ENCODE measurements around the gene TMCO4.

TMCO4 gene

DNA sequence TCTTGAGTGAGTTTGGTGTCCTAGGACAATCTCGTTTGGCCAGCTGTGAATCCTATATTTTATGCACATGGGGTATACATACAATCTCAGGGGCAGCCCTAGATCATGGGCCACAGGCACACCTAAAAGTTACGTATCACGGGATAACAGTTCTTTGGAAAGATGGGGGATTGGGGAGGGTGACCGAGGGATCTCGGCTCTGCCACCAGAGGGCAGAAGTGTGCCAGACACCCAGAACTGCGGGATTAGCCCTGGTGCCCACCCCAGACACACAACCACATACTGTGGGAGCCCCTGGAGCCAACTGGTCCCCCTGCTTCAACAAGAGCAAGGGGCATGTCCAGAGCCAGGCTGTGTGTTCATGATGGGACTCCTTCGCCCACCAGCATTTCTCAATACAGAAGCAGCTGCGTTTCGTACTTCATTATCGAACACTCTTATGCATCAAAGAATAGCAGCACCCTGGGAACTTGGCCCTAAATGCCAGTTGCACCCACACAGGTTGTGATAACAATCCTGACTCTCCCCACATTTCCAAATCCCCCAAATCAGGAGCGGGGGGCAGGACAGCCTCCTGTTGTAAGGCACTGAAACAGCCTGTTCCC, 37.4 kb downstream of the TMCO4 start:
- Histone ChIP-seq H3K27ac (ENCODE audit: extremely low read depth, low read depth, low read length) (no peak overlapping the region), H3K9me3 (ENCODE audit: control insufficient read depth, insufficient read depth, low read depth, low read length) (no peaks in the 10 kb centered on the region), H3K4me3 (ENCODE audit: low read depth, low read length) (no peak overlapping the region), H3K36me3 (ENCODE audit: control insufficient read depth in 2 of 2, insufficient read depth in 1 of 2, low read length in 2 of 2) (no peaks in the 10 kb centered on the region), H3K4me1 (ENCODE audit: control insufficient read depth, insufficient read depth, low read length) (no peaks in the 10 kb centered on the region)
- 0 out of 2 replicates have a peak, but pooled peaks have one; percentile 28 for TF ChIP-seq TRIM28 (IDR thresholded peaks at IDR 0.05; ENCODE audit: borderline replicate concordance, low read length)
- peak; percentile 52 for TF ChIP-seq ZNF654 (tag by site-specific recombination; IDR thresholded peaks at IDR 0.05; ENCODE audit: low read depth)
- TF ChIP-seq, protein P1, sequence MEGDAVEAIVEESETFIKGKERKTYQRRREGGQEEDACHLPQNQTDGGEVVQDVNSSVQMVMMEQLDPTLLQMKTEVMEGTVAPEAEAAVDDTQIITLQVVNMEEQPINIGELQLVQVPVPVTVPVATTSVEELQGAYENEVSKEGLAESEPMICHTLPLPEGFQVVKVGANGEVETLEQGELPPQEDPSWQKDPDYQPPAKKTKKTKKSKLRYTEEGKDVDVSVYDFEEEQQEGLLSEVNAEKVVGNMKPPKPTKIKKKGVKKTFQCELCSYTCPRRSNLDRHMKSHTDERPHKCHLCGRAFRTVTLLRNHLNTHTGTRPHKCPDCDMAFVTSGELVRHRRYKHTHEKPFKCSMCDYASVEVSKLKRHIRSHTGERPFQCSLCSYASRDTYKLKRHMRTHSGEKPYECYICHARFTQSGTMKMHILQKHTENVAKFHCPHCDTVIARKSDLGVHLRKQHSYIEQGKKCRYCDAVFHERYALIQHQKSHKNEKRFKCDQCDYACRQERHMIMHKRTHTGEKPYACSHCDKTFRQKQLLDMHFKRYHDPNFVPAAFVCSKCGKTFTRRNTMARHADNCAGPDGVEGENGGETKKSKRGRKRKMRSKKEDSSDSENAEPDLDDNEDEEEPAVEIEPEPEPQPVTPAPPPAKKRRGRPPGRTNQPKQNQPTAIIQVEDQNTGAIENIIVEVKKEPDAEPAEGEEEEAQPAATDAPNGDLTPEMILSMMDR (tag by site-specific recombination; IDR thresholded peaks at IDR 0.05) = peak; percentile 73
- no peak for TF ChIP-seq ZNF292 (tag by site-specific recombination; IDR thresholded peaks at IDR 0.05; ENCODE audit: borderline replicate concordance, low read depth)
- ChIA-PET POLR2A (no interaction called here), CTCF (interaction anchor here (0.6 to 4.2 kb wide), 31 partner anchors 8 to 1570 kb away, joined by 3 to 27 read pairs (median 4); partner anchors contain the start of gene RNF186)

DNA sequence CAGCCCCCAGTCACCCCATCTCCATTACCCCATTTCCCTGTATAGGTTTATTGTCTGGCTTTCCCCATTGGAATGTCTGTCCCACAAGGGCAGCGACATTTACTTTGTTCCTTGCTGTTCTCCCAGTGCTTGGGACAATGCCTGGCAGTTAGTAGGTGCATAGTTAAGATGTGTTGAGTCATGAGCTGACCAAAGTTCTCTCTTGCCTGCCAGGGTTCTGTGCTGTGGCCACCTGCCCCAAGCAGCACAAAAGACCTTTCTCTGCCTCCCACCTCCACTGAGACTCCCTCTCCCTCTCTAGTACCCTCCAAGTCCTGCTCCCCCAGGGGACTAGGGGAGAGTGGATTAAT, 40.0 kb downstream of the TMCO4 start:
- Histone ChIP-seq H3K4me1 (ENCODE audit: control insufficient read depth, insufficient read depth, low read length) (no peaks in the 10 kb centered on the region), H3K27ac (ENCODE audit: extremely low read depth, low read depth, low read length) (no peak overlapping the region), H3K9me3 (ENCODE audit: control insufficient read depth, insufficient read depth, low read depth, low read length) (no peaks in the 10 kb centered on the region), H3K36me3 (ENCODE audit: control insufficient read depth in 2 of 2, insufficient read depth in 1 of 2, low read length in 2 of 2) (no peaks in the 10 kb centered on the region), H3K4me3 (ENCODE audit: low read depth, low read length) (no peak overlapping the region)
- ChIA-PET CTCF (interaction anchor here (0.6 kb wide), 2 partner anchors 189 to 350 kb away, joined by 3 read pairs; no protein-coding TSS in a partner anchor), POLR2A (no interaction called here)
- TF ChIP-seq, protein P2, sequence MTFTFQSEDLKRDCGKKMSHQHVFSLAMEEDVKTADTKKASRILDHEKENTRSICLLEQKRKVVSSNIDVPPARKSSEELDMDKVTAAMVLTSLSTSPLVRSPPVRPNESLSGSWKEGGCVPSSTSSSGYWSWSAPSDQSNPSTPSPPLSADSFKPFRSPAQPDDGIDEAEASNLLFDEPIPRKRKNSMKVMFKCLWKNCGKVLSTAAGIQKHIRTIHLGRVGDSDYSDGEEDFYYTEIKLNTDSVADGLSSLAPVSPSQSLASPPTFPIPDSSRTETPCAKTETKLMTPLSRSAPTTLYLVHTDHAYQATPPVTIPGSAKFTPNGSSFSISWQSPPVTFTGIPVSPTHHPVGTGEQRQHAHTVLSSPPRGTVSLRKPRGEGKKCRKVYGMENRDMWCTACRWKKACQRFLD (tag by site-specific recombination; IDR thresholded peaks at IDR 0.05) = no peak
- TF ChIP-seq, protein P3, sequence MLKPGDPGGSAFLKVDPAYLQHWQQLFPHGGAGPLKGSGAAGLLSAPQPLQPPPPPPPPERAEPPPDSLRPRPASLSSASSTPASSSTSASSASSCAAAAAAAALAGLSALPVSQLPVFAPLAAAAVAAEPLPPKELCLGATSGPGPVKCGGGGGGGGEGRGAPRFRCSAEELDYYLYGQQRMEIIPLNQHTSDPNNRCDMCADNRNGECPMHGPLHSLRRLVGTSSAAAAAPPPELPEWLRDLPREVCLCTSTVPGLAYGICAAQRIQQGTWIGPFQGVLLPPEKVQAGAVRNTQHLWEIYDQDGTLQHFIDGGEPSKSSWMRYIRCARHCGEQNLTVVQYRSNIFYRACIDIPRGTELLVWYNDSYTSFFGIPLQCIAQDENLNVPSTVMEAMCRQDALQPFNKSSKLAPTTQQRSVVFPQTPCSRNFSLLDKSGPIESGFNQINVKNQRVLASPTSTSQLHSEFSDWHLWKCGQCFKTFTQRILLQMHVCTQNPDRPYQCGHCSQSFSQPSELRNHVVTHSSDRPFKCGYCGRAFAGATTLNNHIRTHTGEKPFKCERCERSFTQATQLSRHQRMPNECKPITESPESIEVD (tag by site-specific recombination; IDR thresholded peaks at IDR 0.05) = no peak
- TF ChIP-seq ZNF2 (tag by site-specific recombination; IDR thresholded peaks at IDR 0.05) (no peak), ZNF426 (tag by site-specific recombination; IDR thresholded peaks at IDR 0.05) (no peak), ZNF792 (tag by site-specific recombination; IDR thresholded peaks at IDR 0.05) (no peak), YY2 (tag by site-specific recombination; IDR thresholded peaks at IDR 0.05) (no peak), ZNF529 (tag by site-specific recombination; IDR thresholded peaks at IDR 0.05; ENCODE audit: insufficient replicate concordance) (no peak), HOXC10 (CRISPR knock-in tag; IDR thresholded peaks at IDR 0.05) (no peak)
- TF ChIP-seq, protein P4, sequence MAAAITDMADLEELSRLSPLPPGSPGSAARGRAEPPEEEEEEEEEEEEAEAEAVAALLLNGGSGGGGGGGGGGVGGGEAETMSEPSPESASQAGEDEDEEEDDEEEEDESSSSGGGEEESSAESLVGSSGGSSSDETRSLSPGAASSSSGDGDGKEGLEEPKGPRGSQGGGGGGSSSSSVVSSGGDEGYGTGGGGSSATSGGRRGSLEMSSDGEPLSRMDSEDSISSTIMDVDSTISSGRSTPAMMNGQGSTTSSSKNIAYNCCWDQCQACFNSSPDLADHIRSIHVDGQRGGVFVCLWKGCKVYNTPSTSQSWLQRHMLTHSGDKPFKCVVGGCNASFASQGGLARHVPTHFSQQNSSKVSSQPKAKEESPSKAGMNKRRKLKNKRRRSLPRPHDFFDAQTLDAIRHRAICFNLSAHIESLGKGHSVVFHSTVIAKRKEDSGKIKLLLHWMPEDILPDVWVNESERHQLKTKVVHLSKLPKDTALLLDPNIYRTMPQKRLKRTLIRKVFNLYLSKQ (tag by site-specific recombination; IDR thresholded peaks at IDR 0.05; ENCODE audit: borderline replicate concordance) = no peak
- TF ChIP-seq, protein P5, sequence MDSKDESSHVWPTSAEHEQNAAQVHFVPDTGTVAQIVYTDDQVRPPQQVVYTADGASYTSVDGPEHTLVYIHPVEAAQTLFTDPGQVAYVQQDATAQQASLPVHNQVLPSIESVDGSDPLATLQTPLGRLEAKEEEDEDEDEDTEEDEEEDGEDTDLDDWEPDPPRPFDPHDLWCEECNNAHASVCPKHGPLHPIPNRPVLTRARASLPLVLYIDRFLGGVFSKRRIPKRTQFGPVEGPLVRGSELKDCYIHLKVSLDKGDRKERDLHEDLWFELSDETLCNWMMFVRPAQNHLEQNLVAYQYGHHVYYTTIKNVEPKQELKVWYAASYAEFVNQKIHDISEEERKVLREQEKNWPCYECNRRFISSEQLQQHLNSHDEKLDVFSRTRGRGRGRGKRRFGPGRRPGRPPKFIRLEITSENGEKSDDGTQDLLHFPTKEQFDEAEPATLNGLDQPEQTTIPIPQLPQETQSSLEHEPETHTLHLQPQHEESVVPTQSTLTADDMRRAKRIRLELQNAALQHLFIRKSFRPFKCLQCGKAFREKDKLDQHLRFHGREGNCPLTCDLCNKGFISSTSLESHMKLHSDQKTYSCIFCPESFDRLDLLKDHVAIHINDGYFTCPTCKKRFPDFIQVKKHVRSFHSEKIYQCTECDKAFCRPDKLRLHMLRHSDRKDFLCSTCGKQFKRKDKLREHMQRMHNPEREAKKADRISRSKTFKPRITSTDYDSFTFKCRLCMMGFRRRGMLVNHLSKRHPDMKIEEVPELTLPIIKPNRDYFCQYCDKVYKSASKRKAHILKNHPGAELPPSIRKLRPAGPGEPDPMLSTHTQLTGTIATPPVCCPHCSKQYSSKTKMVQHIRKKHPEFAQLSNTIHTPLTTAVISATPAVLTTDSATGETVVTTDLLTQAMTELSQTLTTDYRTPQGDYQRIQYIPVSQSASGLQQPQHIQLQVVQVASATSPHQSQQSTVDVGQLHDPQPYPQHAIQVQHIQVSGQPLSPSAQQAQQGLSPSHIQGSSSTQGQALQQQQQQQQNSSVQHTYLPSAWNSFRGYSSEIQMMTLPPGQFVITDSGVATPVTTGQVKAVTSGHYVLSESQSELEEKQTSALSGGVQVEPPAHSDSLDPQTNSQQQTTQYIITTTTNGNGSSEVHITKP (tag by site-specific recombination; IDR thresholded peaks at IDR 0.05) = no peak
- TF ChIP-seq, protein P1 (tag by site-specific recombination; IDR thresholded peaks at IDR 0.05) = no peak
